ENCODE data around the gene FTL.

The FTL gene

DNA sequence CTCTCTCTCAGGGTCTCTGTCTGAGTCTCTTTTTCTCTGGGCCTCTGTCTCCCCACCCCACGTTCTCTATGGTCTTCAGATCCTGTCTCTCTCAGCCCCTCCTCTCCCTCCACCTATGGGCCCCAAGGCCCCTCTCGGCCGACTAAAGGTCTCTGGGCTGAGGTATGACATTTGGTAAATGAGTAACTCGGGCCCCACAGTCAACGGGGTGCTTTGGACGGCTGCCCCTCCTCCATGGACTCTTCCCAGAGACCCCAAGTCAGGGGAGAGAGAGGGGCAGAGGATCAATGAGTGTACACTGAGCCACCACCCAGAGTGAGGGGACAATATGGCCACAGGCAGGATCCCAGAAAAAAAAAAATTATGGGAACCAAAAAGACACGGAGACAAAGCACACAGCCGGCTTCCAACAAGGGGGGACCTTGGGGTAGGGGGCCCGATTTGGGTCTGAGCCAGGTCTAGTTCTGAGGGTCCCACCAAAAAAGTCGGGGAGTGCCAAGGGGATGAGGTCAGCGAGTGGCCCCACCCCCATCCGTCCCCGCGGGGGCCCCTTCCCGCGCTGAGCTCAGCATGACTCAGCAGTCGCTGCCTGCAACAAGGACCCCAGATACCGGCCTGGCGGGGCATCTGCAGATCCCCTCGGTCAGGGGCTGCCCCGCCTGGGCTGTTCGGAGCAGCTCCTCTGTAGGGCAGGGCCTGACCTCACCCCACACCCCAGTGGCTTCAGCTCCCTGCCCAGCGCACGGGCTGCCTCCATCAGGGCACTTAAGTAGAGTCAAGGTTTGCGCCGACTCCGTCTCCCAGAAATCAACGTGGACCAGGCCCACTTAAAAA, 1.5 kb upstream of the FTL start:
- in situ Hi-C loops (cut with MboI; ENCODE audit: low pct_unique_long_range_greater_than_20kb, low sequenced_read_pairs): no loop called here
- DNase-seq: peak; percentile 64

DNA sequence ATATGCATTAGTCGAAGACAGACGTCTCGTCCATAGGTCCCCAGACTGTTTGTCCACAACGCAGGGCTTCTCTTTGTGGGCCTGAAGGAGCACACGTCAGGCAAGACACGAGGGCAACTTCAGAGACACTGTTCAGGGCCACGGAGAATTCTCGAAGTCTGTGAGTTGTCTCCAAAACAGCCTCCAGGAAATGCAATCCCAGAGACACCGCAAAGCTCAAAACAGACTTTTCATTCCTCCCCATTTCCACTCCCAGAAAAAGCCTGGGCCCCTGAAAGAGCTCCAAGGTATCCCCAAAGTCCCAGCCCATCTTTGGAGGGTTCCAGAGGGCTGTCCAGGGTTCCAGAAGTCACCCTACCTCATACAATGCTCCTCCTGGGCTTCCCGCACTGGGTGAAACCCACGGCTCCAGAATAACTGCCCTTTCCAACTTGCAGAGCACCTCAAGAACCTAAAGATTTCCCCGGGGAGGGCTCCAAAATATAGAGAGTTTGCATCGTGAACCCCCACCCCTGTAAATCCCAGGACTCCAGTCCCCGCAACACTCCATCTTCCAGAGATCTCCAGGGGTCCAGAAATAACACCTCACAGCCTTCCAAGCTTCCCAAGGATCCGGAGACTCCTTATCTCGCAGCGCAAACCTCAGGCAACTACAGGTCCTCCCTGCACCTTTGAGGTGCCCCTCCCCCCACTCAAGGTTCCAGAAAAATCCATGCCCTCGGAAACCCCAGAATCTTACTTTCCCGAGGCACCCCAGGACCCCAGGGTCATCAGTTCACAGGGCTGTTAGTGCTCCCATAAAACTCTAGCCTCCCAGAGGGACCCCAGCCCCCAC, 687 bp upstream of the FTL start:
- in situ Hi-C loops (cut with MboI; ENCODE audit: low pct_unique_long_range_greater_than_20kb, low sequenced_read_pairs): no loop called here
- no peak for DNase-seq

DNA sequence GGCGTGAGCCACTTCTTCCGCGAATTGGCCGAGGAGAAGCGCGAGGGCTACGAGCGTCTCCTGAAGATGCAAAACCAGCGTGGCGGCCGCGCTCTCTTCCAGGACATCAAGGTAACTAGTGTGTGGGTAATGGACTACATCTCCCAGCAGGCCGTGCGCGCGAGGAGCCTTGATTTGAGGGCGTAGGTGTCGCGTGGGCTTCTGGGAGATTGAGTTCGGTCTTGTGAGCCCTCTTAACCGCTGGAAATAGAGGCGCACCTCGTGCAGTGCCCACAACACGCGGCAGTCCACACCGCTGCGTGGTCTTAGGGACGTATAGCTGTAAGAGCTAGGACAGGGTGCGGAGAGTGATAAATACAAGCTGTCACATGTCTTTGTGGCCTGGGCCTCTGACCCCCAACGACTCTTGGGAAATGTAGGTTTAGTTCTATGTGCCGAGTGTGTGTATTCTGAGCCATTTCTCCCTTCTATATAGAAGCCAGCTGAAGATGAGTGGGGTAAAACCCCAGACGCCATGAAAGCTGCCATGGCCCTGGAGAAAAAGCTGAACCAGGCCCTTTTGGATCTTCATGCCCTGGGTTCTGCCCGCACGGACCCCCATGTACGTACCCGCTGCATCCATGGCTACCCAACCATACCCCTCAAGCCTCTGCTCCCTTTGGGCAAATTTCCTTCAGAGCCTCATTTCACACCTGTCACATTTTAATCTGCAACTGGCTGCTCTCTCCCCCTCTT, 864 bp downstream of the FTL start:
- peak; percentile 90 for DNase-seq
- in situ Hi-C loops (cut with MboI; ENCODE audit: low pct_unique_long_range_greater_than_20kb, low sequenced_read_pairs): no loop called here

DNA sequence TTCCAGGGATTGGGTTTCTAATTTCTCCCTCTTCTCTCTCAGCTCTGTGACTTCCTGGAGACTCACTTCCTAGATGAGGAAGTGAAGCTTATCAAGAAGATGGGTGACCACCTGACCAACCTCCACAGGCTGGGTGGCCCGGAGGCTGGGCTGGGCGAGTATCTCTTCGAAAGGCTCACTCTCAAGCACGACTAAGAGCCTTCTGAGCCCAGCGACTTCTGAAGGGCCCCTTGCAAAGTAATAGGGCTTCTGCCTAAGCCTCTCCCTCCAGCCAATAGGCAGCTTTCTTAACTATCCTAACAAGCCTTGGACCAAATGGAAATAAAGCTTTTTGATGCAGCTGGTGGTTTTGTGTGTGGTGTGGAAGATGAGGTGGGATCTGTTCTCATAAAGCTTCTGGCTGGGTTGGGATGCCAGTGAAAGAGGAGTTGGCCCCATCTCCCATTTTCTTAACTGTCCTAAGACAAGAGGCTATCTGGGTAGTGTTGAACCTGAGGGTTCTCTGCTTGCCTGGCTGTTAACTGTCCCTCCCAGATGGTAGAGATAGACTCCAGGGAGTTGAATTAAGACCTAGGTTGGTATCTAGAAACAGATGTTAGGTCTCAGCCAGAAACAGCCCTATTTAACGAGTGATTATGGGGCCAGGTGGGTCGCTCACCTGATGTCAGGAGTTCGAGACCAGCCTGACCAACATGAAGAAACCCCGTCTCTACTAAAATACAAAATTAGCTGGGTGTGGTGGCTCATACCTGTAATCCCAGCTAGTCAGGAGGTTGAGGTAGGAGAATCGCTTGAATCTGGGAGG, 1.6 kb downstream of the FTL start:
- peak; percentile 51 for DNase-seq
- in situ Hi-C loops (cut with MboI; ENCODE audit: low pct_unique_long_range_greater_than_20kb, low sequenced_read_pairs): no loop called here

DNA sequence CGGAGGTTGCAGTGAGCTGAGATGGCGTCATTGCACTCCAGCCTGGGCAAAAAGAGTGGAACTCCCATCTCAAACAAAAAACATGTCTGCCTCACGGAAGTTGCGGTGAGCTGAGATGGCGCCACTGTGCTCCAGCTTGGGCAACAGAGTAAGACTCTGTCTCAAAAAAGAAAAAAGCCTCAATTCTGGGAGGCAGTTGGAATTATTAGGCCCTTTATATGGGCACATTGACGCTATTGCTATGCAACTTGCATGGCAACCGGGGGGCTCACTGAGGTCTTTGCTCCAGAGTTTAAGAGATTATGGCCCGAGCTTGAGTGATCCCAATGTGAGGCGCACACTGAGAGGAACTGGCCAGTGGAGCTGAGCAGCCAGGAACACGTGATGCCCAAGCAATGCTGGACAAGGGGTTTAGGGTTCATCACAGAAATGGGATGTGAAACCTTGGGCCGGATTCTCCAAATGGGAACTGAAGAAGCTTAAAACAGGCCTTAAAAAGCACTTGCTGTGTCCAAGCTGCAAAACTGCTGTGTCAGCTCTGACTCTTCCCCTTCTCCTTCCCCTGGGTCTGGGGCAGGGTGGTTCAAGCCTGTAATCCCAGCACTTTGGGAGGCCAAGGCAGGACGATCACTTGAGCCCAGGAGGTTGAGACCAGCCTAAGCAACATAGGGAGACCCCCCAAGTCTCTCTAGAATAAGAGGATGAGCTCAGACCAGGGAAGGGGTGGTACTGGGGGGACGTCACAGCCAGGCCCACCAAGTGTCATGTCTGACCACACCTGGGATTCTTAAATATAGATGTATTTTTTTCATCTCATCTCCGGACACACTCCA, 2.5 kb downstream of the FTL start:
- in situ Hi-C loops (cut with MboI; ENCODE audit: low pct_unique_long_range_greater_than_20kb, low sequenced_read_pairs): no loop called here
- DNase-seq: peak; percentile 56

DNA sequence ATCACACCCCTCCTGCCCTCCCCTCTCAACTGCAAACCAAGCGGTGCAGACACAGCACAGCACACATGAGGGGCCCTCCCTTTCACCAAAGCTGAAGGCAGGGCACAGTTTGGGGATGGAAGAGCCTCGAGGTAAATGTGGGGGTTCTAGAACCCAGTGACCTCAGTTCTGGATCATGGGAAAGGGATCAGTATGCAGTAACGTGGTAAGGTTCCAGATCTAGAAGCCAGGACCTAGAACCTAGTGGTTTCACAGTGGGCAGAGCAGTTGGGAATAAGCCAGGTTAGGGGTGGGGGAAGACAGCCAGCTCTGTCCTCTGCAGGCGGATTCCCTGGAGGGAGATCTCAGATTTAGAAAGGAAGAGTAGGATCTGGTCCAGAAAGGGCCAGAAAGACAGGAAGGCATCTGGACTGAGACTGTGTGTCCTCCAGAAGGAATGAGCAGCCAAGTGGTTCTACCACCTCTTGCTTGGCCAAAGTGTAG, 3.1 kb downstream of the FTL start:
- in situ Hi-C loops (cut with MboI; ENCODE audit: low pct_unique_long_range_greater_than_20kb, low sequenced_read_pairs): no loop called here
- DNase-seq: no peak

DNA sequence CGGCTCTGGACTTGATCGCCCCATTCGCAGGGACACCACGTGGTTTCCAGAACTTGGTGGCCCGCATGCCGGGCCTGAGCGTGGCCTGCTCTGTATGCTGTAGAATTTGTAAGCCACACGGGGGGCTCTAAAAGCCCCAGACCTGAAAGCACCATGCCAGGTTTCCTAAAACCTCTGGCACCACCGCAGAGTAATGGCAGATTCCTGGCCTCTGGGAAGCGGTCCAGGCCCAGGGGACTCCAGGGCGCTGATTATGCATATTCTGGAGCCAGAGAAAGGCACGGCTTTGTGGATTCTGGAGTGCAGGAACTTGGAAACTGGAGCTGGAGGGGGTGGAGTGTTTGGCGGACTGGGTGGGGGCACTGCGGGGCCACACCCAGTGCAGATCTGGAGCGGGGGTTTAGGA, 3.7 kb downstream of the FTL start:
- no peak for DNase-seq
- in situ Hi-C loops (cut with MboI; ENCODE audit: low pct_unique_long_range_greater_than_20kb, low sequenced_read_pairs): no loop called here

DNA sequence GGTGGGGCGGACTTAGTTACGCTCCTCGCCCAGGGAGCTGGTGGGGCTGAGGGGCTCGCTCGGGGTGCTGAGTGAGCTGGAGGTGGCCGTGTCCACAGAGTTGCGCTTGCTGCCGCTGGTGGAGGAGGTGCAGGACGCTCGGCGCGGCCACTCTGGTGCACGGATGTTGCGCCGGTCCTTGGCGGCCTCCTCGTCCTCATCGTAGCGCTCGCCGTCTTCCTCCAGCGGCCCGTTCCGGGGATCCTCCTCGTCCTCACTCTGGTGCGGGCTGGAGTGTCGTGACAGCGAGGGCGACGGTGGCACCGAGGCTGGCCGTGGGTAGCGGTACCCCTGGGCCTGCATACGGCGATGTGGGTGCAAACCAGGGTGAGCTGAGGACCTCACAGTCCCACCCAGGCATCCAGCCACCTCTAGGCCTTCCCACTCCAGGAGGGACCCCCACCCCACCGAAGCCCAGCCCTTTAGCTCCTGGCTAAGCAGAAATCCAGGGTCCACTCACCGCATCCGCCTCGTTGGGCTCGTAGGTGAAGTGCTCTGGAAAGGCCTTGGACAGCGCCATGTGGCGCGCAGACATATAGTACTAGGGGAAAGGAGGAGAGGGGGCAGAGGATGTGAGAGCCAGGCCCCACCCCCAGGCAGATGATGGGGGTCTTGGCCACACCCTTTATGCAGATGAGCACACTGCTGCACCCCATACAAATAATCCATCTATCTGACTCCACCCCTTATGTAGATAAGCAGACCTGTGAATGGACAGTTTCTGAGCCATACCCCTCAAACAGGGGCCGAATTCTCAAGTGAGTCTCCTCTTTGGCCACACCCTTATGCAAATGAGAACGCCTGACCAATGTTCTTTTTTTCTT, 4.4 kb downstream of the FTL start:
- no peak for DNase-seq

DNA sequence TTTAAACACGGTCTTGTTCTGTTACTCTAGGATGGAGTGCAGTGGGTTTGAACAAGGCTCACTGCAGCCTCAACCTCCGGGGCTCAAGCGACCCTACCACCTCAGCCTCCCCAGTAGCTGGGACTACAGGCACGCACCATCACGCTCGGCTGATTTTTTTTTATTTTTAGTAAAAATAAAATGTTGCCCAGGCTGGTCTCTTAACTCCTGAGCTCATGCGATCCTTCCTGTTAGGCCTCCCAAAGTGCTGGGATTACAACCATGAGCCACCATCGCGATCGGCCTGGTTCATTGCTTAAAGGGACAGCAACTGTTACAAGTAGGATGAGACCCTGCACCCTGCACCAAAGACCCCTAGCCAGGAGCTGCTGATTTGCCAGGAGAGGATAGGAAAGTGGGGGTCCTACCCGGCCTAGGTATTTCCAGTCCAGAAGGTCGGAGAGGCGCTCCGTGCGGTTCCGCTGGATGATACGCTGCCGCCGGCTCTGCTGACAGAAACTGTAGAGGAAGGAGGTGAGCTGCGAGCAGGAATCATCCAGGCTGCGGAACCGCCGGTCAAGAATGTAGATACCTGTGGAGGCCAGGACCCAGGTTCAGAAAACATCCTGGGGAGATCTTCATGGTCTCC, 5.1 kb downstream of the FTL start:
- no peak for DNase-seq
- in situ Hi-C loops (cut with MboI; ENCODE audit: low pct_unique_long_range_greater_than_20kb, low sequenced_read_pairs): no loop called here

More for the DNA sequence above, 4.4 kb downstream of the FTL start:
- in situ Hi-C loops (cut with MboI; ENCODE audit: low pct_unique_long_range_greater_than_20kb, low sequenced_read_pairs): no loop called here

DNA sequence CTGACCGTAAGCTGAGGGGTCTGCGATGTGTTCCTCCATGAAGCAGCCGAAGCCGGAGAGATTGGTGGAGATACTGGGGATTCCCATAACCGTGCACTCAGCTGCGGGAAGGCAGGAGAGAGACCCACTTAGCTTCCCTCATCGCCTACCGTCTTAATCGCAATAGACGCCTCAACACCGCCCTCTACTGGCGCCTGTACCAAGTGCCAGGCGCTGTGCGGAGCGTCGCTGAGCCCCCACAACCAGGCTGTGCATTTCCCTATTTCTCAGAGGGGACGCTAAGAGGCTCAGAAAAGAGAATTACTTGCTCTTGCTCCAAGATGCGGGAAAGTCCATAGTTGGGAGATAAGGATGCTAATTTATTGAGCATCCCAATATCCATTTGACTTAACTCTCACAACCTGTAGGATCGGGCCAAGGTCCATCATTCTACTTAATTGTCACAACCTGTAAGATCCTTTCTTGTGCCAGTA, 5.8 kb downstream of the FTL start:
- peak; percentile 93 for DNase-seq

DNA sequence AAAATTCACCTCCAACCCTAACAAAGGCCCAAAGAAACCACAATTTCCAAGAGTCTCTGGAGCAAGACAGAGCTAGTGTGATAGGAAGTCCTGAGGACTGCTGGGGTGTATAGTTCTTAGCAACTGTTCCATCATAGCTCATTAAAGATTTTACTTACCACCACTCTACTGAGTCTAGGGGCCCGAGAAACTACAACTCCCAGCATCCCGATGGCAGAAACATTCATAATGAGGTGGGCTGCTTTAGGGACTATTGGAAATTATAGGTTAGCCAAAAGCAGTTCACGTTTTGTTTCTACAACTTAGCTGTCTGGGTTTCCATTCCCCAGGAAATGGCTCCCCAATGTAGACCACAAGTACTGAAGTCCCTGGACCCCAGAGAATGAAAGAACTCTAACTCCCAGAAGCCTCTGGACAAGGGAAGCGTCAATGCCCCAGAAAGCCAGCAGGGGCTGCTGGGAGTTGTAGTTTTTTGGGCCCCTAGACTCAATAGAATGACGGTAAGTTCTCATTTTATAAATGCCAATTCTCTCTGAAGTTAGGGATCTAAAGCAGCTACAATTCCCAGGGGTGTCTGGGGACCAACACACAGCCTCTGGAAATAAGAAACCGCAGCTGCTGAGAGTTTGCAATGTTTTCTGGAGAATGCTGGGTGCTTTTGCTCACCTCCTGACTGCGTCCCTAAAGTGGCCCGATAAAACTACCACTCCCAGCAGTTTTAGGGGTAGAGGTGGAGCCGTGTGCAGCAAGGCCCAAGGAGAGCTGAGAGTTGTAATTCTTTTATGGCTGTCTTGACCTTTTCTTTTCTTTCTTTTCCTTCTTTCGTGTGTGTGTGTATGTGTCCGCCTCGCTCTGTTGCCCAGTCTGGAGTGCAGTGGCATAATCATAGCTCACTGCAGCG, 11.1 kb downstream of the FTL start:
- in situ Hi-C loops (cut with MboI; ENCODE audit: low pct_unique_long_range_greater_than_20kb, low sequenced_read_pairs): no loop called here
- peak; percentile 58 for DNase-seq

More for the DNA sequence above, 5.8 kb downstream of the FTL start:
- in situ Hi-C loops (cut with MboI; ENCODE audit: low pct_unique_long_range_greater_than_20kb, low sequenced_read_pairs): no loop called here

DNA sequence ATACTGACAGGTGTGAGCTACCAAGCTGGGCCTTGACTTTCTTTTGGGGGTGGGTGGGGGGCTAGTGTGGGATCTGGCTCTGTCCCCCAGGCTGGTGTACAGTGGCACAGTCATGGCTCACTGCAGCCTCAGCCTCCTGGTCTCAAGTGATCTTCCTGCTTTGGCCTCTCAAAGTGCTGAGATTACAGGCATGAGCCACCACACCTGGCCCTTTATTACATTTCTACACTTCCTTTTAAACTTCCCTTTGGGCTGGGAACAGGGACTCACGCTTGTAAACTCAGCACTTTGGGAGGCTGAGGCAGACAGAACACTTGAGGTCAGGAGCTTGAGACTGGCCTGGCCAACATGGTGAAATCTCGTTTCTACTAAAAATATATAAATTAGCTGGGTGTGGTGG, 12.0 kb downstream of the FTL start:
- in situ Hi-C loops (cut with MboI; ENCODE audit: low pct_unique_long_range_greater_than_20kb, low sequenced_read_pairs): no loop called here
- no peak for DNase-seq

DNA sequence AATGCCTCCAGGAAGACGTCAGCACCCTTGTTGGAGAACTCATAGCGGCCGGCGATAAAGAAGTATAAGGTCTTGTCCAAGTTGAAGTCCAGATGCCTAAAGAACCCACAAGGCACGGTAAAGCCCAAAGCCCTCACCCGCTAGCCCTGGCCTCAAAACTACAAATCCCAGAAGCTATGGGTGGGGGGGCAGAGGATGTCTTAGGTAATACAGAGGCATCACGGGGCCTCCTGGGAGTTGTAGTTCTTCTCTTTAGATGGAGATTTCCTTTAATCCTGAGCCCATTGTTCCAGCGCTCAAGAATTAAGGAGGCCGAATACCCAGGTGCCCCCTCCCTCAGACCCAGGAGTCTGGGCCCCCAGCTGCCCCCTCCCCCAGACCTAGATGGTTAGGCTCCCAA, 17.2 kb downstream of the FTL start:
- in situ Hi-C loops (cut with MboI; ENCODE audit: low pct_unique_long_range_greater_than_20kb, low sequenced_read_pairs): no loop called here
- DNase-seq: no peak

DNA sequence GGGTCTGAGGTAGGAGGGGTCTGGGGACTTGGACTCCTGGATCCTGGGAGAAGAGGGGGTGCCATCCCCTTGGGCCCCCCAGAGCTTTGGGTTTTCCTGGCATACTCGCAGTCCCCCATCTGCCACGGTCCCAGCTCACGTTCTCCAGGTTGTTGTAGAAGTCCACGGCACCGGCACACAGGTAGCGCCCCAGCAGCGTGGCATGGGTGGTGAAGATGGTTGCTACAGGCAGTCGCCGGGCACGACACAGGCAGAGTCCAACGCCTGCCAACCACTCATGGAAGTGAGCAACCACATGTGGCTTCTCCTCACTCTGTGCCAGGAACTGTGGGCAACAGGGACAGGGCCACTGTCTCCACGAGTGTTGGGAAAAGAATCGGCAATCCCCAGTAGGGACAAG, 20.6 kb downstream of the FTL start:
- in situ Hi-C loops (cut with MboI; ENCODE audit: low pct_unique_long_range_greater_than_20kb, low sequenced_read_pairs): no loop called here
- no peak for DNase-seq

DNA sequence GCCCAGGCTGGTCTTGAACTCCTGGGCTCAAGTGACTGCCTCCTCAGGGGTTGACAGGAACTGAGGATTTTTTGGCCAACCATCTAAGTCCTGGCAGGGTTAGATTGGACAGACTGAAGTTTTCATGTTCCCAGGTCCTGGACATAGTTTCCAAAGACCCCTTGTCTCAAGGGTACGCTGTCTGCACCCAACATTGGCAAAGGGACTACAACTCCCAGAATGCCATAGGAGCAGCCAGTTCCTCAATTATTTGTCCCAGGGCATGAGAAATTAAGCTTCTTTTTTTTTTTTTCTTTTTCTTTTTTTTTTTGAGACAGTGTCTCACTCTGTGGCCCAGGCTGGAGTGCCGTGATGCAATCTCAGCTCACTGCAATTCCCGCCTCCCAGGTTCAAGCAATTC, 21.1 kb downstream of the FTL start:
- no peak for DNase-seq
- in situ Hi-C loops (cut with MboI; ENCODE audit: low pct_unique_long_range_greater_than_20kb, low sequenced_read_pairs): no loop called here

DNA sequence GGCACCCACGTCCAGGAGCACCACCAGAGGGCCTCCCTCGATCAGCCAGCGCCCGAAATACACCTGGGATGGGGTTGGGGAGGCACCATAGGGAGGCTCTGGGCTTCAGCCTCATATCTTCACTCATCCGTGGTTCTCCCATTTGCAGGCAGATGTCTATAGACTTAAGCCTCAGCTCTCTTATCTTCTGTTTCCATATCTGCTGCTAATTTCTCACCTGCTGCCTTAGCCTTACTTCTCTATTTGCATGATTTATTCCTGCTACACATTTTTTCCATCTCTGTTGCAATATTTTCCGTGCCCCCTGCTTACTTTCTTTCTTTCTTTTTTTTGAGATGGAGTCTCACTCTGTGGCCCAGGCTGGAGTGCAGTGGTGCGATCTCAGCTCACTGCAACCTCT, 22.2 kb downstream of the FTL start:
- DNase-seq: no peak
- in situ Hi-C loops (cut with MboI; ENCODE audit: low pct_unique_long_range_greater_than_20kb, low sequenced_read_pairs): no loop called here
